ENCODE results near the gene GLDC.

DNA sequence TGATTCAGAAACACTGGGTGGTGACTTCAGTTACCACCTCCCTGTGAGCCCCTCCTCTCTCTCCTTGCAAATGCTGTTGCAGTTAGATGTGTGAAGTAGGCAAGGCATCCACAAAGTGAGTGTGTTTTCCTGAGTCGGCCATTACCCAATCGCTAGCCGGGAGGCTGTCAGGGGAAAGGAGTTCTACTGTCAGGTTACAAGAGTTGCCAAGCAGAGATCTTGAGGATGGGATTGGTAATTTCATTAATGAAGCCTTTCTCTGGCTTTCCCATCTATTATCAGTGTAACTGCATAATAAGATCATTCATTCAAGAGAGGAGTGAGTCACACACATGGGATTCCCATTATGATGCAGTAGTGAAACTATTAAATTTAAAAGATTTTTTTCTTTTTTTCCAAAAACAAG, 106.9 kb downstream of the GLDC start:
- TF ChIP-seq POLR2AphosphoS5 (IDR thresholded peaks at IDR 0.05; ENCODE audit: low read depth): no peak
- TF ChIP-seq, protein P1, sequence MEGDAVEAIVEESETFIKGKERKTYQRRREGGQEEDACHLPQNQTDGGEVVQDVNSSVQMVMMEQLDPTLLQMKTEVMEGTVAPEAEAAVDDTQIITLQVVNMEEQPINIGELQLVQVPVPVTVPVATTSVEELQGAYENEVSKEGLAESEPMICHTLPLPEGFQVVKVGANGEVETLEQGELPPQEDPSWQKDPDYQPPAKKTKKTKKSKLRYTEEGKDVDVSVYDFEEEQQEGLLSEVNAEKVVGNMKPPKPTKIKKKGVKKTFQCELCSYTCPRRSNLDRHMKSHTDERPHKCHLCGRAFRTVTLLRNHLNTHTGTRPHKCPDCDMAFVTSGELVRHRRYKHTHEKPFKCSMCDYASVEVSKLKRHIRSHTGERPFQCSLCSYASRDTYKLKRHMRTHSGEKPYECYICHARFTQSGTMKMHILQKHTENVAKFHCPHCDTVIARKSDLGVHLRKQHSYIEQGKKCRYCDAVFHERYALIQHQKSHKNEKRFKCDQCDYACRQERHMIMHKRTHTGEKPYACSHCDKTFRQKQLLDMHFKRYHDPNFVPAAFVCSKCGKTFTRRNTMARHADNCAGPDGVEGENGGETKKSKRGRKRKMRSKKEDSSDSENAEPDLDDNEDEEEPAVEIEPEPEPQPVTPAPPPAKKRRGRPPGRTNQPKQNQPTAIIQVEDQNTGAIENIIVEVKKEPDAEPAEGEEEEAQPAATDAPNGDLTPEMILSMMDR (IDR thresholded peaks at IDR 0.05; ENCODE audit: insufficient read depth, low read length): no peak
- no peak for TF ChIP-seq REST (IDR thresholded peaks at IDR 0.05; ENCODE audit: insufficient replicate concordance, low read depth)
